Measurements from ENCODE around the gene NELFA. TPM values are rescaled to one million over a fixed set of nuclear protein-coding genes. Genes with fewer than 3 reads are reported as not detected.
A peak's percentile ranks its signal among the peaks of the same experiment; 100 is the strongest.

Gene NELFA
- total and polyA plus RNA-seq, 4 donors = 5.8 to 27.4 (median 19.7) TPM

DNA sequence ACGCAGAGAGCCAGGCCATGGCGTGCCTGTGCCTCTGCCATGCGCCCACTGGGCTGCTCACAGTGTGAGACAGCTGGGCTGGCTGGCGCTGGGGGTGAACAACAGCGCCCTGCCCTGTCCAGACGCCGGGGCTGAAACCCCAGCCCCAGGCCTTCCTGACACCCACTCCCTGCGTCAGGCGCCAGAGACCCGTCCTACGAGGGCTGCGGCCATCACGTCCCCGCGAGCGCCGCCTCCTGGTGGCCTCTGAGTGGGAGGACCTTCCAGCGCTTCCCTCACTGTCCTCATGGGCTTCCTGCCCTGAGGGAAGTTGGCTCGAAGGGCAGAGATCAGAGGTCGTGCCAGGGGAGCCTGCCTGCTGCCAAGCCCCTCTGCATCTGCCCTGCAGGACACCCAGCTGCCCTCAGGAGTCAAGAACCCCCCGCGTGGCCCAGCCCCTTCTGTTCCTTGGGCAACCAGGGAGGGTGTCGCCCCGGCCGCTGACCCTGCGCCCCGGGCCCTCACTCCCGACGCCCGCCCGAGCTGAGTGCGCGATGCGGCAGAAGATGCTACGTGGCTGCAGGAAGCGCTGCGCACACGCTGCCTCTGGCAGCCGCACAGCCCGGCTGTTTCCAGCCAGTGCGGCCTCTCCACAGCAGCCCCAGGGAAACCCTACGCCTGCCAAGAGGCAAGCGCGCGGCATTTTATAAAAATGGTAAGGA, 16.2 kb downstream of the NELFA start:
- no peaks in the 10 kb centered on the region for H3K9me3 ChIP-seq (ENCODE audit: control insufficient read depth, low read length)
- H3K27ac ChIP-seq (ENCODE audit: low read depth in 1 of 2, low read length in 2 of 2) = no peak overlapping the region
- no peaks in the 10 kb centered on the region for H3K4me1 ChIP-seq (ENCODE audit: control insufficient read depth in 1 of 2, insufficient read depth in 2 of 2, low read length in 2 of 2)
- intact Hi-C loops (cut with DNase I) = no loop called here
- H3K4me3 ChIP-seq (ENCODE audit: low read length in 2 of 2) = no peak overlapping the region
- DNase-seq (peak in 1 of 2 donors; percentile 77), ATAC-seq (ENCODE audit: low FRiP score) (peak; percentile 53)
- peaks cover 0 to 2% of the 10 kb centered on the region in 2 donors for H3K36me3 ChIP-seq (ENCODE audit: control insufficient read depth in 1 of 2, insufficient read depth in 2 of 2, low read length in 1 of 2)
- no peaks in the 10 kb centered on the region for H3K27me3 ChIP-seq (ENCODE audit: control insufficient read depth in 1 of 2, insufficient read depth in 2 of 2, low read length in 1 of 2)
- 63 to 71% methylated on average over 44 to 45 of the region's 45 CpGs for WGBS, 2 donors

DNA sequence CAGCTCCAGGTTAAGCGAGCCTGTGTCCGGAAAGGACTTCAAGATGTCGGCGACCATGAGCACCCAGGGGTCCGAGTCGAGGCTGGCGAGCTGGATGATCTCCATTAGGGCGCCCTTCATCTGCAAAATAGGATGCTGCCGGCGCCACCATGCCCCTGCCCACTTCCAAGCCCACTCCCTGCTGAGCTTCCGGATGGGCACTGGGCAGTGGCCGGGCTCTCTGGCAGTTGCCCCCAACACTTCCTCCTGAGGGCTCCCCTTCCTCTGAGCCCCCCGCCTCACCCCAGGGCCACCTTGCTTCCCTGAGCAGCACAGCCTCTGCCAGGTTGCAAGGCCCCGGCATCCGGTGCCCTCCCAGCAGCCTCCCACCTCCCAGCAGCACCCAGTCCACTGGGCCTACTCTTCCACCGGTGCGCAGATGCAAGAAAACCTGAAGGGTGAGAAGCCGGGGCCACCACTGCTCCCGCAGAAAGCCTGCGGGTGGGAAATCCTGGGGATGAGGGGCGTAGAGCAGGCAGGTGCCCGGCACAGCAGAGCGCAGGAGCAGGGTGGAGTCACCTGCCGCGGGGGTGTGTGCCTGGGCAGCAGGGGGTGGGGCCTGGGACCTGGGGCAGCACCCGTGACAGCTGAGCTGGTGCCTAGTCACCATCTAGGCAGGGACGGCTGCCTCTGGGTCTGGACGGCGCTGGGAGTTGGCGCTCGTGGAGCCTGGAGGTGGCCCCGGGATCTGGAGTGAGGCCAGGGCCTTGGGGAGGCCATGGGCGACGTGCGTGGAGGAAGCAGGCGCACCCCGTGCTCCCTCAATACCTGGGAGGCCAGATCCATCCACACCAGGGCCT, 17.0 kb downstream of the NELFA start:
- H3K27me3 ChIP-seq (ENCODE audit: control insufficient read depth in 1 of 2, insufficient read depth in 2 of 2, low read length in 1 of 2) = no peaks in the 10 kb centered on the region
- H3K27ac ChIP-seq (ENCODE audit: low read depth in 1 of 2, low read length in 2 of 2) = no peak overlapping the region
- no peaks in the 10 kb centered on the region for H3K9me3 ChIP-seq (ENCODE audit: control insufficient read depth, low read length)
- H3K4me1 ChIP-seq (ENCODE audit: control insufficient read depth in 1 of 2, insufficient read depth in 2 of 2, low read length in 2 of 2) = no peaks in the 10 kb centered on the region
- DNase-seq (peak in 1 of 2 donors; percentile 64), ATAC-seq (ENCODE audit: low FRiP score) (peak; percentile 44)
- no peak overlapping the region for H3K4me3 ChIP-seq (ENCODE audit: low read length in 2 of 2)
- intact Hi-C loops (cut with DNase I) = no loop called here
- H3K36me3 ChIP-seq (ENCODE audit: control insufficient read depth in 1 of 2, insufficient read depth in 2 of 2, low read length in 1 of 2) = peaks cover 0 to 5% of the 10 kb centered on the region in 2 donors
- 93% methylated on average over 37 of the region's 37 CpGs for WGBS, 2 donors

DNA sequence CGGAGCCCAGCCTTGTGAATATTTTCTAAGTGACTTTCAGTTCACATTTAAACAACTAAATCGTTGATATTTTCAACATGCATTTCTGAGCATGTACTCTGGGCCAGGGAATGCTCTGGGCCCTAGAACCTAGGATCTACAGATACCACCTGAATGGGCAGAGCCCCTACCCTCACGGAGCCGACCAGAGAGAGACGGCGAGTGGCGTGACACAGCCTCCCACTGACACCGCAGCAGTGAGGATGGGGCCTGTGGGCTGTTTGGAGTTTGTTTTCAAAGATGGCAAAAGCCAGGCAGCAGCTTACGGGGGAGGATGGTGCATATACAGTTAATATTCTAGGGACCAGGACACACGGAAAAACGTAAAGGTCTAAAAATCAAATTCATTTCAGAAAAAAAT, 17.7 kb downstream of the NELFA start:
- Histone ChIP-seq H3K27me3 (ENCODE audit: control insufficient read depth in 1 of 2, insufficient read depth in 2 of 2, low read length in 1 of 2) (no peaks in the 10 kb centered on the region), H3K27ac (ENCODE audit: low read depth in 1 of 2, low read length in 2 of 2) (no peak overlapping the region), H3K4me3 (ENCODE audit: low read length in 2 of 2) (no peak overlapping the region), H3K4me1 (ENCODE audit: control insufficient read depth in 1 of 2, insufficient read depth in 2 of 2, low read length in 2 of 2) (no peaks in the 10 kb centered on the region), H3K36me3 (ENCODE audit: control insufficient read depth in 1 of 2, insufficient read depth in 2 of 2, low read length in 1 of 2) (peaks cover 0 to 5% of the 10 kb centered on the region in 2 donors), H3K9me3 (ENCODE audit: control insufficient read depth, low read length) (no peaks in the 10 kb centered on the region)
- no peak for DNase-seq
- intact Hi-C loops (cut with DNase I) = no loop called here
- 89% methylated on average over 11 of the region's 11 CpGs for WGBS, 2 donors
- ATAC-seq (ENCODE audit: low FRiP score) = no peak

DNA sequence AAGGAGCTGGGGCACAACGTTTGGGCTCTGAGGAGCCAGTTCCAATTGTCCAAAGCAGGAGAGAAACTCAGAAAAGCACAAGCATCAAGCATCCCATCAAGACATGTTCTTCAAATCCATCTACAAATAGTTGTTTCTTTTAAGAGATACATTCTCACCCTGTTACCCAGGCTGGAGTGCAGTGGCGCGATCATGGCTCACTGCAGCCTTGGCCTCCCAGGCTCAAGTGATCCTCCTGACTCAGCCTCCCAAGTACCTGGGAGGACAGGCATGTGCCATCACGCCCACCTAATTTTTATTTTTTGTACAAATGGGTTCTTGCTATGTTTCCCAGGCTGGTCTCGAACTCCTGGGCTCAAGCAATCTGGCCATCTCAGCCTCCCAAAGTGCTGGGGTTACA, 18.1 kb downstream of the NELFA start:
- Histone ChIP-seq H3K9me3 (ENCODE audit: control insufficient read depth, low read length) (no peaks in the 10 kb centered on the region), H3K4me3 (ENCODE audit: low read length in 2 of 2) (no peak overlapping the region), H3K27ac (ENCODE audit: low read depth in 1 of 2, low read length in 2 of 2) (no peak overlapping the region), H3K27me3 (ENCODE audit: control insufficient read depth in 1 of 2, insufficient read depth in 2 of 2, low read length in 1 of 2) (no peaks in the 10 kb centered on the region), H3K36me3 (ENCODE audit: control insufficient read depth in 1 of 2, insufficient read depth in 2 of 2, low read length in 1 of 2) (peaks cover 0 to 5% of the 10 kb centered on the region in 2 donors), H3K4me1 (ENCODE audit: control insufficient read depth in 1 of 2, insufficient read depth in 2 of 2, low read length in 2 of 2) (no peaks in the 10 kb centered on the region)
- WGBS, 2 donors = 93 to 95% methylated on average over 5 of the region's 5 CpGs
- intact Hi-C loops (cut with DNase I) = no loop called here
- ATAC-seq (ENCODE audit: low FRiP score) (no peak), DNase-seq (no peak)

DNA sequence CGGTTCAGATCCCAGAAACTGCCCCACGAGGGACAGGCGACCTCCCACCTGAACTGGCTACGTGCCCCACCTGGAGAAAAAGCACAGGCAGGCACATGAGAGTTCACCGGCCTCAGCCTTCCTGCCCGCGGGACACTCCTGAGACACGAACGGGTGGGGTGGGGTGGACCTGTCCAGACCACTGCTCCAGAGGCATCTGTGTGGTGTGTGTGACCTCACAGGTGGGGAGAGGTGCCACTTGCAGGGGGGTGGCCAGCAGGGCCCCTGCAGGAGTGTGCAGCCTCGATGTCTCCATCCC, 18.5 kb downstream of the NELFA start:
- Histone ChIP-seq H3K9me3 (ENCODE audit: control insufficient read depth, low read length) (no peaks in the 10 kb centered on the region), H3K4me1 (ENCODE audit: control insufficient read depth in 1 of 2, insufficient read depth in 2 of 2, low read length in 2 of 2) (no peaks in the 10 kb centered on the region), H3K27me3 (ENCODE audit: control insufficient read depth in 1 of 2, insufficient read depth in 2 of 2, low read length in 1 of 2) (no peaks in the 10 kb centered on the region), H3K36me3 (ENCODE audit: control insufficient read depth in 1 of 2, insufficient read depth in 2 of 2, low read length in 1 of 2) (peaks cover 0 to 5% of the 10 kb centered on the region in 2 donors), H3K27ac (ENCODE audit: low read depth in 1 of 2, low read length in 2 of 2) (no peak overlapping the region), H3K4me3 (ENCODE audit: low read length in 2 of 2) (no peak overlapping the region)
- ATAC-seq (ENCODE audit: low FRiP score) (no peak), DNase-seq (no peak)
- 84 to 87% methylated on average over 10 of the region's 10 CpGs for WGBS, 2 donors
- intact Hi-C loops (cut with DNase I) = no loop called here

DNA sequence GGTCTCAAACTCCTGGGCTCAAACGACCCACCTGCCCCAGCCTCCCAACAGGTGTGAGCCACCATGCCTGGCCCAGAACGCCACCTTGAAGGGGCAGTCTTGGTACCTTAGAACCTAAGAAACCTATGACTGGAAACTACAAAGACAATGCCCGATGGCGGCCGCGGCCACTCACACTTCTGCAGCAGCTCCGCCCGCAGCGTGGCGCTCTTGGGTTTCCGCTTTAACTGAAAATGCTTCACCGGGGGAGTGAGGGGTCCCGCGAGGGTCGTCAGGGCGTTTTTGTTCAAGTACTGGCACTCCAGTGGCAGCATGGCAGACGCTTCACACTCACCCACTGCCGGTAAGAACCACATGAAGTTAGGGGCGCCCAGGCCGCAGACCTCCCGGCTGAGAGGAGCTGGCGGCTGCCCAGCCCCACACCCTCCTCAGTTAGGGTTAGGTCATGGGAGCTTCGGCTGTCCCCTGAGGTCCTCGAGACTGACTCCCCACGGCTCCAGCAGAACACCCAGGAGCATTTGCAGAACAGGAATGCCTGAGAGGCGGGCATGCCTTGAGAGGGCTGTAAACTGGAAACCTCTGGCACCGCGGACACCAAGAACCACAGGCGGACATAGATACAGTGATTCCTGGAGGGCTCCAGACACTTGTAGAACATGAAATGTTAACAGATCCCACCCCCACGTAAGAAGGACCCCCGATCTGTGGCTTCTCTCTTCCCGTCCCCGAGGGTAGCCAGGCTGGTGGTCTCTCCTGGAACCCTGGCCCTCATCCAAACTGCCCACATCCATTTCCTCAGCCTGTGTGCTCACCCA, 19.0 kb downstream of the NELFA start:
- Histone ChIP-seq H3K4me1 (ENCODE audit: control insufficient read depth in 1 of 2, insufficient read depth in 2 of 2, low read length in 2 of 2) (no peaks in the 10 kb centered on the region), H3K36me3 (ENCODE audit: control insufficient read depth in 1 of 2, insufficient read depth in 2 of 2, low read length in 1 of 2) (peaks cover 0 to 5% of the 10 kb centered on the region in 2 donors), H3K27me3 (ENCODE audit: control insufficient read depth in 1 of 2, insufficient read depth in 2 of 2, low read length in 1 of 2) (no peaks in the 10 kb centered on the region), H3K4me3 (ENCODE audit: low read length in 2 of 2) (no peak overlapping the region), H3K27ac (ENCODE audit: low read depth in 1 of 2, low read length in 2 of 2) (no peak overlapping the region), H3K9me3 (ENCODE audit: control insufficient read depth, low read length) (no peaks in the 10 kb centered on the region)
- WGBS, 2 donors = 94% methylated on average over 33 of the region's 33 CpGs
- ATAC-seq (ENCODE audit: low FRiP score) (no peak), DNase-seq (no peak)
- intact Hi-C loops (cut with DNase I) = no loop called here

DNA sequence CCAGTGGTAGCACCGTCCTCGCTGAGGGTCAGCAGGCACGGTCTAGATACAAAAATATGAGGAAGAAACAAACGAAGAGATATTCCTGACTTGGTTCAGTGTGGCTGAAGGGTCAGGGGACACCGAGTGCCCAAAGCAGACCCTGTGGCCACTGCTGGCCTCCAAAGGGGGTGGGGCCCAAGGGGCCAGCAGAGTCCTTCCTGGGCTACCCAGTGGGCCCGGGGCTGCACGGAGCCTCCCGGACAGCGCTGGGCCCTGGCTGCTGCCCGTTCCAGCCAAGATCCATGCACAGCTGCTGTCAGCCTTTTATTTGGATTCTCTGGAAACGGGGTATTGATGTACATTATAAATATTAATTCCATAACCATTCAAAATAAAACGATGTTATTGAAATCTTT, 20.4 kb downstream of the NELFA start:
- no peak overlapping the region for H3K27ac ChIP-seq (ENCODE audit: low read depth in 1 of 2, low read length in 2 of 2)
- no peak for DNase-seq
- 92 to 93% methylated on average over 12 of the region's 12 CpGs for WGBS, 2 donors
- H3K9me3 ChIP-seq (ENCODE audit: control insufficient read depth, low read length) = no peaks in the 10 kb centered on the region
- no peaks in the 10 kb centered on the region for H3K4me1 ChIP-seq (ENCODE audit: control insufficient read depth in 1 of 2, insufficient read depth in 2 of 2, low read length in 2 of 2)
- intact Hi-C loops (cut with DNase I) = no loop called here
- no peak for ATAC-seq (ENCODE audit: low FRiP score)
- no peak overlapping the region for H3K4me3 ChIP-seq (ENCODE audit: low read length in 2 of 2)
- no peaks in the 10 kb centered on the region for H3K27me3 ChIP-seq (ENCODE audit: control insufficient read depth in 1 of 2, insufficient read depth in 2 of 2, low read length in 1 of 2)
- peaks cover 0 to 10% of the 10 kb centered on the region in 2 donors for H3K36me3 ChIP-seq (ENCODE audit: control insufficient read depth in 1 of 2, insufficient read depth in 2 of 2, low read length in 1 of 2)

DNA sequence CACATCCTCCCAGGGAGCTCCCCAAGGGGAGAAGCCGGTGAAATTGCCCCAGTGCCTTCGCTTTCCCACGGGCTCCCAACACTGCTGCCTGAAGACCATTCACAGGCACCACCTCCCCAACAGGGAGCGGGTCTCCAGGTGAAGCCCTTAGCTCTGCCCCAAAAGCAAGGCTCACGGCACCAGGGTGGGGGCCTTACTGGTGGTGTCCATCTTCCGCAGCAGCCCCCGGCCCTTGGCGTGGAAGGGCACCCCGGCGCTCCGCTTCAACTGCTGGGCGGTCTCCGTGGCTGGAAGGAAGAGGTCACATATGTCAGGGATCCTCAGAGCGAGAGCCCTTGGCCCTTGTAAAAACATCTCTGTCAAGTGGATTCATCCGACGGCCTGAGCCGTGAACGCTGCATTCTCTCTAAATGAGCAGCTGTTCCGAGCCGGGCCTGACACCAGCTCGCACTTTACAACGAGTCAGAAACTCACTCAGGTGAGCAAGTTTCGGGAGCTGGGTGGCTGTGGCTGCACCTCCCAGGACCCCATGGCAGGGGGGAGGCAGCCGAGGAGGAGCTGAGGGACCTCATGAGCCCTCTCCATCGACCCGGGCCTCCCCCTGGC, 20.9 kb downstream of the NELFA start:
- ATAC-seq (ENCODE audit: low FRiP score) (no peak), DNase-seq (no peak)
- no peak overlapping the region for H3K27ac ChIP-seq (ENCODE audit: low read depth in 1 of 2, low read length in 2 of 2)
- H3K9me3 ChIP-seq (ENCODE audit: control insufficient read depth, low read length) = no peaks in the 10 kb centered on the region
- no peaks in the 10 kb centered on the region for H3K27me3 ChIP-seq (ENCODE audit: control insufficient read depth in 1 of 2, insufficient read depth in 2 of 2, low read length in 1 of 2)
- intact Hi-C loops (cut with DNase I) = no loop called here
- peaks cover 0 to 12% of the 10 kb centered on the region in 2 donors for H3K36me3 ChIP-seq (ENCODE audit: control insufficient read depth in 1 of 2, insufficient read depth in 2 of 2, low read length in 1 of 2)
- WGBS, 2 donors = 93% methylated on average over 26 of the region's 26 CpGs
- no peak overlapping the region for H3K4me3 ChIP-seq (ENCODE audit: low read length in 2 of 2)
- H3K4me1 ChIP-seq (ENCODE audit: control insufficient read depth in 1 of 2, insufficient read depth in 2 of 2, low read length in 2 of 2) = no peaks in the 10 kb centered on the region

All from aorta (tissue), 5 donors.